Measurements from ENCODE around the gene IRAK1.

GRCh38 chrX:154012336-154012991 lies 7.2 kb downstream of the IRAK1 start:
- no peak for TF ChIP-seq USF1 (IDR thresholded peaks at IDR 0.05; ENCODE audit: borderline replicate concordance, extremely low read length, insufficient read depth, low read depth, low read length)
- TF ChIP-seq EZH2 (IDR thresholded peaks at IDR 0.05; ENCODE audit: borderline replicate concordance, control insufficient read depth, low read depth, low read length) = no peak
